SJSA1 (cell line): Measurements from ENCODE around the gene ESD. TPM values are rescaled to one million over a fixed set of nuclear protein-coding genes. Genes with fewer than 3 reads are reported as not detected.

Source experiments
- DNase-seq, 2 experiments: peaks; one replicate each; pipeline ENCODE4 v3.0.0-alpha.2; 2015 to 2020; ENCODE audit warnings: low spot score in 2 of 2, low read depth in 1 of 2
- H3K27ac ChIP-seq: fragments of 250-450 bp; sonication (Bioruptor Pico); 2 replicates; pipeline ENCODE4 v1.5.1; 2020; ENCODE audit warnings: mild to moderate bottlenecking, moderate library complexity
- H3K27me3 ChIP-seq: fragments of 250-450 bp; sonication (Bioruptor Pico); replicated peaks from 2 replicates; pipeline ENCODE4 v1.5.1; 2020; ENCODE audit warnings: mild to moderate bottlenecking, moderate library complexity
- H3K36me3 ChIP-seq: fragments of 250-450 bp; sonication (Bioruptor Pico); 2 replicates; pipeline ENCODE4 v1.5.1; 2020; ENCODE audit warnings: mild to moderate bottlenecking
- H3K4me1 ChIP-seq: fragments of 250-450 bp; sonication (Bioruptor Pico); replicated peaks from 2 replicates; pipeline ENCODE4 v1.6.1; 2021; ENCODE audit warnings: mild to moderate bottlenecking
- H3K4me3 ChIP-seq: fragments of 250-450 bp; sonication (Bioruptor Pico); 2 replicates; pipeline ENCODE4 v1.5.1; 2020; ENCODE audit warnings: mild to moderate bottlenecking
- H3K9me3 ChIP-seq: fragments of 250-450 bp; sonication (Bioruptor Pico); replicated peaks from 2 replicates; pipeline ENCODE4 v1.5.1; 2020; ENCODE audit warnings: mild to moderate bottlenecking
- total RNA-seq: library from RNA; depleted of rRNA; stranded (reverse); fragments of >200 nt; shearing (Covaris generic); gene quantifications from 2 replicates; pipeline ENCODE4 v1.2.3, GENCODE V29; 2014; rRNA removed

The ESD gene, protein sequence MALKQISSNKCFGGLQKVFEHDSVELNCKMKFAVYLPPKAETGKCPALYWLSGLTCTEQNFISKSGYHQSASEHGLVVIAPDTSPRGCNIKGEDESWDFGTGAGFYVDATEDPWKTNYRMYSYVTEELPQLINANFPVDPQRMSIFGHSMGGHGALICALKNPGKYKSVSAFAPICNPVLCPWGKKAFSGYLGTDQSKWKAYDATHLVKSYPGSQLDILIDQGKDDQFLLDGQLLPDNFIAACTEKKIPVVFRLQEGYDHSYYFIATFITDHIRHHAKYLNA
- 98.2 and 108 TPM in 2 replicates for total RNA-seq

DNA sequence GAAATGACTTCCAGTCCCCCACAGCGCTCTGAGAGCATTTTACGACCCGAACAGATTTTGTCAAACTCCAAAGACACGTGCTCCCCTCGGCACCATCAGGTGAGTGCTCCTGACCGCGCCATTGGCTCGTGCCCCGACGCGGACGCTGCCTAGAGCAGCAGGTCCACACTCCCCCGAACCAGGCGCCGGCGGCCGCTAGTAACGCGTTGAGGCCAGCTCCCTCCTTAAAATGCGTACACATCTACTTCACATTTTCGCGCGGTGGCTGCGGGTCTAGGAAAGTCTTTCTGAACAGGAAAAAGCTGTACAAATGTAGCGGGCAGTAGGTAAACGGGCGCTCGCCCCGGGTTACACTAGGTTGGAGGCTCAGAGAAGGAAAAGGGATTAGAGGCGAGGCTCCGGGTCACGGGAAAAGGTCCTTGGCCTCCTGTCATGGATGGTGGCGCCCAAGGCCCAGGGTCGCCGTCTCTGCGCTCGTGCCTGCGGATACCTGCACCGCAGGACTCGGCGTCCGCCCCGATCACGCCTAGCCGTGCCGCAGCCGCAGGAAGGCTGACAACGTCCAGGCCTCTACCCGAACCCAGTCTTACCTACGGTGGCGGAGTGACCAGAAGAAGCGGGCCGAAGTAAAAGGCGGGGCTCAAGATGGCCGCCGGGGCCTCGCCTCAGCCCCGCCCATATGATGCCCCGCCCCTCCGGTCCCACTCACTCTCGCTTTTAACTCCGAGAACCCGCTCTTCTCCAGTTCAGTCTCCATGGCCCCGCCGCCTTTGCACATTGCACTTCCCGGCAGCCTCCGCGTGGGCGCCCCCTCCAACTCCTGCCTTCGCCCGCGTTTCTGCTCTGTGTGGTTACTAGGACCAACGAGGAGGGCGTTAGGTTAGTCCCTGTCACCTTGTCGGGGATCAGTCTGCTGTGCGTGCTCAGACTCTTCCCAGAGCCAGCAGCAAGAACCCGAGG, at the start of gene ESD:
TSS of gene ESD (minus strand) at position 647 of the 960 bp plus-strand sequence. CDS start 5,748 bp downstream, outside the sequence.
- Histone ChIP-seq H3K4me1 (peaks cover 27% of the 10 kb centered on the region), H3K9me3 (no peaks in the 10 kb centered on the region), H3K27ac (peak within 1 kb of the TSS; percentile 71), H3K36me3 (peaks cover 13% of the 10 kb centered on the region), H3K4me3 (peak within 1 kb of the TSS; percentile 76), H3K27me3 (no peaks in the 10 kb centered on the region)
- peak; percentile 86 to 93 for DNase-seq

DNA sequence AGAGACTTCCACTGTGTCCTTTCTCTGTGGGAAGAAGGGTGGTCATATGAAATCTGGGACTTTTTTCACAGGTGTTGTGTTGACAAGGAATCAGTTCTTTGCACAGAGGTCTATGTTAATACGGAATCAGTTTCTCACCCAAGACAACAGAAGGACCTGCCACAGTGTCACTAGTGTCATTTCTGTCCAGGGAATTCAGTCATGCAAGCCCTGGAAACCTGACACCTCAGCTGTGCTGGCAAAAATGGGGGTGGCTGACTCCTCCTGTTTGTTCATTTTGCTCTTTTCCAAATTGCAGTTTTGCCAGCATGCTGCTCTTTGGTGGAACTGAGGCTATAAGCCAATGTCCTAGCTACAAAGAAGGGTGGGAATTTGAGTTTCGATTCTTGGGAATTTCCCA, 49.8 kb upstream of the ESD start:
- H3K9me3 ChIP-seq, result no peaks in the 10 kb centered on the region
- no peak overlapping the region for H3K27ac ChIP-seq
- H3K27me3 ChIP-seq, result no peaks in the 10 kb centered on the region
- H3K4me3 ChIP-seq, result no peak overlapping the region
- DNase-seq, result no peak
- H3K36me3 ChIP-seq, result no peaks in the 10 kb centered on the region
- H3K4me1 ChIP-seq, result no peaks in the 10 kb centered on the region

DNA sequence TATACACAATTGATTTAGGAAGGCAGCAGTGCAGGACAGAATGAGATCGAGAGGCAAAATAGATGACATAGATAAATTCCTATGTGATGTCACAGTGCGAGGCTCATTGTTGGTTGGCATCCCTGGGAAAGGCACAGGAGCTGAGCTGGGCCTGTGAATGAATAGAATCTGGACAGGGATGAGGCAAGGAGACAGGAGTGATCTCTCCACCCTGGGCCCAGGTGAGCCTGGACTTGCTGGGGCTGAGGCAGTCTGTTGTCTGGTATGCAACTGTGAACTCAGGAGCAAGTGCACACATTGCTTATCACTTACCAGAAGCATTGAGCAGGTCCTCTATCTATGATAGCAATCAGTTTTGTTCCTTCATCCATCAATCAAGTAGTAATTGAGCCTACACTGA, 48.2 kb upstream of the ESD start:
- Histone ChIP-seq H3K4me1 (no peaks in the 10 kb centered on the region), H3K27me3 (no peaks in the 10 kb centered on the region), H3K9me3 (no peaks in the 10 kb centered on the region), H3K4me3 (no peak overlapping the region), H3K27ac (no peak overlapping the region), H3K36me3 (no peaks in the 10 kb centered on the region)
- no peak for DNase-seq

DNA sequence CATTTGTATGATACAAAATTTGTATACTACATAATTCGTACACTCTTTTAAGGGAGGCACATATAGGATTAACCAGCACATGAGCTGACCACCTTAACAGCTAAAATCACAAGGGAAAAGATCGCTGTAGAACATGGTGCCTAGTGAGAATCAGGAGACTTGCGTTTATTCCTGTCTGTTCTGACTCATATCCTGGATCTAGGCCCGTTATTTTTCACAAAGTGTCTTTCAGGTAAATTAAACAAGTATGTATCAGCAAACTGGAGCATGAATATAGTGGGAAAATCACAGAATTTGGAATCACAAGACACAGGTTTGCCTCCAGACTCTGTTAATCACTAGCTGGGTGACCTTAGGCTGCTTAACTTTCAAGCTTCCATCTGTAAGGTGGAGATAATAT, 47.5 kb upstream of the ESD start:
- no peak overlapping the region for H3K4me3 ChIP-seq
- H3K9me3 ChIP-seq, result no peaks in the 10 kb centered on the region
- H3K27ac ChIP-seq, result no peak overlapping the region
- no peaks in the 10 kb centered on the region for H3K4me1 ChIP-seq
- no peaks in the 10 kb centered on the region for H3K27me3 ChIP-seq
- H3K36me3 ChIP-seq, result no peaks in the 10 kb centered on the region
- DNase-seq, result no peak

DNA sequence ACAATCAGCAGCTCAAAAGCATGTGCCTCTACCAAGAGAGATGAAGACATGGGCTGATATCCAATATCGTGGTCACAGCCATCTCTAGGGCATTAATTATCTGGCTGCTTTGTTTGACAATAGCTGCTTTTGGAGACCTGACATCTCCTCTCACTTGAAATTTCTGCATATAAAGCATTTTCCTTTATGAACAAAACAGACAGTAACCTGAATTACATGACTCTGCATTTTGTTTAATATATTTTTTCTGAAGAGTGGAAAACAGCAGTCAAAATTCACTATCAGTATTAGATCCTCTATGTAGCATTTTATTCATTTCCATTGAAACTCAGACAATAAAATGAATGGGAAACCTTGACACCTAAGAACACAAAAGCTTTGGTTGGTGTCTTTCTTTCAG, 42.4 kb upstream of the ESD start:
- H3K4me3 ChIP-seq, result no peak overlapping the region
- DNase-seq, result no peak
- H3K4me1 ChIP-seq, result no peaks in the 10 kb centered on the region
- no peak overlapping the region for H3K27ac ChIP-seq
- 0 out of 2 replicates have a peak, but pooled peaks cover 3% of the 10 kb centered on the region for H3K27me3 ChIP-seq
- no peaks in the 10 kb centered on the region for H3K9me3 ChIP-seq
- H3K36me3 ChIP-seq, result no peaks in the 10 kb centered on the region

DNA sequence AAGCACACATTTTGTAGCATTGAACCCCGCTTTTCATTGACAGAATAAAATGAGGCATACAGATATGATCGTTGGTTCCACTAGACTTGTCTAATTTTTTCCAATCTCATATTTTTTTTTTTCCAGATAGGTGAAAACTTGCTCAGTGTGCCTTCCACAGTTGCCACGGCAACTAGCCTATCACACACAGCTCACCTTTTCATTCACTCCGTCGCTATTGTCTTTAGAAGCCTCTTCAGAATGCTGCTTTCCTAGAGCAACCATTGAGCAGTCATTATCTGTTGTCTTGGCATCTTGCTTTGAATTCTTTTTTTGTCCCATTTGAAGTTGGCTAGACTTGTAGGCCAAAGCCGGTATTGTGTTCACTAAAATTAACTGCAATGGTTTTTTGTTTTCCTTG, 37.7 kb upstream of the ESD start:
- H3K4me3 ChIP-seq, result no peak overlapping the region
- H3K27me3 ChIP-seq, result 0 out of 2 replicates have a peak, but pooled peaks cover 3% of the 10 kb centered on the region

DNA sequence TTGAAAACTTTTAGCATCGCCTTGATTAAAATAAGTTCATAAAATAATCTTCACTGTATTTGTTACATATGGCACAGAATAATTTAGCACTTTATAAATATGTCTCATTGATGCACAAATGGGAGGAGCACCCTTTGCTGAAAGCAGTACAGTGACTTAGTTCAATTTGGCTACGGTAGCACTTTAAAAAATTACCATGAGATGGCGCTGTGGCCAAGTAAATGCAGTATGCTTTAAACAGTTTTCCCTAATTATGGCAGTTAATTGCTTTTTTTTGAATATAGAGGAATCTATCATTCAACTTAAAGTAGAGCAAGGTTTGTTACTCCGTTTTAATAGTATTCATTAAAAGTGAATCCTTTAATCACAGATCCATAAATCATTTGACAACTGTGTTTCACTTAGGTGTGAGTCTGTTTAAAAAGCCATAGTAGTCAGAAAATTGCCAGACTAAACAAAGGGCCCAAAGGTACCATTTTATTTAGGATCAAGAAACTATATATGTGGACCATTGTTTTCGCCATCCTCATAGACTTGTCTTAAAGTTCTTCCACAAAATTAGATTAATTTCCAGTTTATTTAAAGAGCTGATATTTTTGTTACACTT, 34.7 kb upstream of the ESD start:
- H3K4me3 ChIP-seq, result no peak overlapping the region
- H3K27ac ChIP-seq, result no peak overlapping the region
- H3K36me3 ChIP-seq, result no peaks in the 10 kb centered on the region
- H3K4me1 ChIP-seq, result no peaks in the 10 kb centered on the region
- H3K9me3 ChIP-seq, result no peaks in the 10 kb centered on the region
- DNase-seq, result peak in 1 of 2 experiments; percentile 9
- 0 out of 2 replicates have a peak, but pooled peaks cover 3% of the 10 kb centered on the region for H3K27me3 ChIP-seq

More for the DNA sequence above, 37.7 kb upstream of the ESD start:
- H3K4me1 ChIP-seq, result no peaks in the 10 kb centered on the region
- DNase-seq, result no peak
- H3K36me3 ChIP-seq, result no peaks in the 10 kb centered on the region
- no peaks in the 10 kb centered on the region for H3K9me3 ChIP-seq
- no peak overlapping the region for H3K27ac ChIP-seq

DNA sequence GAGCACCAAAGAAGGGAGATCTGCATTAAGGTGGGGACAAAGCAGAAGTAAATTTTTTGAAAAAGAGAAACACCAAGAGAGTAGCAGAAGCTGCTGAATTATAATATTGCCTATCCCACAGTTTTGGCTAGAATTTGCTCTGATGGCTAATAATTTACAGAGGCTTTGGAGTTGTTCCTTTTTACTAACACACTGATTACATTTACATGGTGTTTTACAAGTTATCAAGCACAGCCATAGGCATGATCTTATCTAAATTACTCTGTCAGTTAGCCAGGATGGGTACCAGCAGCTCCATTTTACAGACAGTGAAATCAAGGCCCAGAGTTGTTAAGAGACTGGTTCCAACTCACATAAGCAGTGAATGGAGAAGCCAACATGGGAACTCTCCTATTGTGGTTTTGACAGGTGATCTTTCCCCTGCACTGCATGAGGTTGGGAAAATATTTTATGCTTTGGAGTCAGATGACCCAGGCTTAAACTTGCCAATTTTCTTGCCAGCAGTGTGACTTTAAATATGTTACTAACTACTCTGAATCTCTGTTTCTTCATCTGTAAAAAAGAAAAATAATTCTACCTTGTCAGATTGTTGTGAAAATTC, 33.5 kb upstream of the ESD start:
- H3K9me3 ChIP-seq, result no peaks in the 10 kb centered on the region

DNA sequence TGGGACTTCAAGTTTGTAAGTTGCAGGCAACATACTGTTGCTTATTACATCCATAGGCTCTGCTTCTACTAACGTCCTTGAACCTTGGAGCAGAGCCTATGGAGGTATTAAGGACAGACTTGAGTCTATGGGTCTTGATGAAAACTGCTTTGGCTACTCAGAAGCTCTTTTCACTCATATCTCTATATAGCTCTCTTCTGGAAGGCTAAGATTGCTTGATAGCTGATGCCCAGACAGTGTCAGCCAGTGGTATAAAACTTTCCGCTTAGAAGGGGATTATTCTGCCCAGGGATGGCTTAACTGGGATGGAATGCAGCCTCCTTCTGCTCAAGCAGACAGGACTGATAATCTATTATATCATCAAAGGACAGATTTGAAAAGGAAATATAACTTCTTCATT, 25.6 kb upstream of the ESD start:
- no peak for DNase-seq
- H3K4me1 ChIP-seq, result no peaks in the 10 kb centered on the region
- H3K9me3 ChIP-seq, result no peaks in the 10 kb centered on the region
- H3K27me3 ChIP-seq, result no peaks in the 10 kb centered on the region
- no peak overlapping the region for H3K27ac ChIP-seq
- H3K4me3 ChIP-seq, result no peak overlapping the region
- H3K36me3 ChIP-seq, result no peaks in the 10 kb centered on the region

More for the DNA sequence above, 33.5 kb upstream of the ESD start:
- Histone ChIP-seq H3K27ac (no peak overlapping the region), H3K4me1 (no peaks in the 10 kb centered on the region), H3K4me3 (no peak overlapping the region), H3K27me3 (no peaks in the 10 kb centered on the region), H3K36me3 (no peaks in the 10 kb centered on the region)
- DNase-seq, result no peak

DNA sequence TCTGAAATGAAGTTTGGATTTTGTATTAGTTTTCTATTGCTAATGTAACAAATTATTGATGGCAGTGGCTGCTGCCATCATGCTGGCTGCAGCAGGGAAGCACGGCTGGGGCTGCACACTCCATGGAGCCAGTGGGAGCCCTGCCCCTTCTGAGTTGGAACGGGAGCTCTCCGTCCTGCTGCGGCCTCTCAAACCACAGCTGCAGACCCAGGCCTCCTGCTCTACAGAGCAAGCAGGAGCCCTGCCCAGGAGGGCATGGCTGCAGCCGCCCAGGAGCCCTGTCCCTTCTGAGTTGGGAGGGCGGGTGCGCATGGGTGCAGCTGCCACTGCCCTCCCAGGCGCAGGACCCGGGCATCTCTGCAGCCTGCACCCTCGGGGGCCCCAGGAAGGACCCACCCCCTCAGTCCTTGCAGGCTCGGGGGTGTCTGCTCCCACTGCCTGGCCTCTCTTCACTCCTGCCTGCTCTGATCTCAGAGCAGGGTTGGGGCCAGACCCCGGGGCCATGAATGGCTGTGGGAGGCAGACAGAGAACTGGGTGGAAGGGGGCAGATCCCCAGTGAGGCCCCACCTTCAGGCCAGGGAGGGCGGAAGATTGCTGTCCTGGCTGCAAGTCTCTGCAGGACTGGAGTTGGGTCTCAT, 21.0 kb upstream of the ESD start:
- no peak for DNase-seq
- Histone ChIP-seq H3K4me3 (no peak overlapping the region), H3K4me1 (no peaks in the 10 kb centered on the region; the same call in 1 of the 2 replicates), H3K36me3 (no peaks in the 10 kb centered on the region), H3K27me3 (no peaks in the 10 kb centered on the region), H3K27ac (no peak overlapping the region), H3K9me3 (no peaks in the 10 kb centered on the region)

DNA sequence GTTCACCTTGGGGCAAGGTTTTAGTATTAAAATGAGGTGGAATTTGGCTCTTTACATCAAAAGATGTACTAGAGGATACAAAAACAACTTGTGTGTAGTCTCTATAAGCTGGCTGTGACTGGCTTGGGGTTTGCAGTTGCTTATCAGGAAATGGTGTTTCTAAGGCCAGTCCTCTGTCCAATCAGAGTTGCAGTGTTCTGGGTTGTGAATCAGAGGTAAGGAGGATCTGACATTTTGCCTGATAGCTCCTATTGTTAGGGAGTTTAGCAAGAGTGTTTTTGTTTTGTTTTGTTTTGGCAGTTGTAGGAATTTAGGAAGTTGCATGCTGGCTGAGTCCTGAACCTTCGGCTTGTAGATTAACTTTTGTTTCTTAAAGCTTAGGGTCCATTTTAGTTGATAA, 20.1 kb upstream of the ESD start:
- no peaks in the 10 kb centered on the region; the same call in 1 of the 2 replicates for H3K4me1 ChIP-seq
- H3K36me3 ChIP-seq, result no peaks in the 10 kb centered on the region
- H3K27me3 ChIP-seq, result no peaks in the 10 kb centered on the region
- DNase-seq, result no peak
- no peak overlapping the region for H3K4me3 ChIP-seq
- no peaks in the 10 kb centered on the region for H3K9me3 ChIP-seq
- no peak overlapping the region for H3K27ac ChIP-seq

DNA sequence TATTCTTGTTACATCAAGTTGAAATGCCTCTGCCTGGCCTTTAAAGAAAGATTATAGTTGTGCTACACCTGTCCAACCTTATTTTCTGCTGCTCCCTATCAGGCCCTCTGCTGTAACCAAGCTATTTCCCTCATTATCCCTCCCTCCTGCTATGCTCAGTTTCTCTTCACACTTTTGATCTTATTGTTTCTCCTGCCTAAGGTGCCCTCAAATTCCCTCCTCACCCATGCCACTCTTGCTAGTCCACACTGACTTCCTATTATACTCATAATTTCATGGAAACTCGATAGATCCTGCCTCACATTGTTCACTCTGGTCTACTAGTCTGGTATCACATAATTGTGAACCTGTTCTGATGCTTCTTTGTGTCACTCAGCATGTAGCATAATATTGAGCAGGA, 19.4 kb upstream of the ESD start:
- Histone ChIP-seq H3K27me3 (no peaks in the 10 kb centered on the region), H3K9me3 (no peaks in the 10 kb centered on the region), H3K4me3 (no peak overlapping the region), H3K4me1 (no peaks in the 10 kb centered on the region; the same call in 1 of the 2 replicates), H3K36me3 (no peaks in the 10 kb centered on the region), H3K27ac (no peak overlapping the region)
- no peak for DNase-seq

DNA sequence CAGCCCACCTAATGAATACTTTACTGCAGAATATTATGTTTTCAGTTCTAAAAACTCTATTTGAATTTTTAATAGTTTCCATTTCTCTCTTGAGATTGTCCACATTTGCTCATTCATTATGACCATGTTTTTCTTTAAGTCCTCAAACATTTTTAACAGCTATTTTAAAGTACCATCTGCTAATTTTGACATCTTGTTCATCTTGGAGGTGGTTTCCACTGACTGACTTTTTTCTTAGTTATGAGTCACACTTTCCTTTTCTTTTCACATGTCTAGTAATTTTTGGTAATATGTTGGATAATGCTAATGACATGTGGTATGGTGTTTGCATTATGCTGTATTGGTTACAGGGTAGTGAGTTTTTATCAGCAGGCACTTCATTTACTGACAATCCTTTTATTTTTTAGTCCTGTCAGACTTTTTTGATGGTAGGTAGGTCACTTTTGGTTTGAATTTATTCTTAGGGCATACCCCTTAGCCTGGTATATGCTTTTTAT, 15.4 kb upstream of the ESD start:
- no peak overlapping the region for H3K27ac ChIP-seq
- H3K9me3 ChIP-seq, result no peaks in the 10 kb centered on the region

More for the DNA sequence above, 15.4 kb upstream of the ESD start:
- Histone ChIP-seq H3K36me3 (no peaks in the 10 kb centered on the region), H3K4me1 (no peaks in the 10 kb centered on the region; the same call in 1 of the 2 replicates), H3K4me3 (no peak overlapping the region), H3K27me3 (no peaks in the 10 kb centered on the region)
- DNase-seq, result no peak
